GM12872 (cell line): ENCODE results near the gene RPL39L.
A peak's percentile ranks its signal among the peaks of the same experiment; 100 is the strongest.

Source experiments
- CTCF ChIP-seq: IDR thresholded peaks from 3 replicates; pipeline ENCODE4 v1.5.1; 2011; ENCODE audit warnings: low read depth, mild to moderate bottlenecking, low read length, moderate library complexity; ENCODE audit not compliant: insufficient read depth

The RPL39L gene

GRCh38 chr3:187181454-187182170 is 42.3 kb upstream of the RPL39L start:
- no peak for TF ChIP-seq CTCF

GRCh38 chr3:187172929-187173328 is 33.6 kb upstream of the RPL39L start:
- no peak for TF ChIP-seq CTCF

GRCh38 chr3:187169231-187169960 is 30.1 kb upstream of the RPL39L start:
- no peak for TF ChIP-seq CTCF

DNA sequence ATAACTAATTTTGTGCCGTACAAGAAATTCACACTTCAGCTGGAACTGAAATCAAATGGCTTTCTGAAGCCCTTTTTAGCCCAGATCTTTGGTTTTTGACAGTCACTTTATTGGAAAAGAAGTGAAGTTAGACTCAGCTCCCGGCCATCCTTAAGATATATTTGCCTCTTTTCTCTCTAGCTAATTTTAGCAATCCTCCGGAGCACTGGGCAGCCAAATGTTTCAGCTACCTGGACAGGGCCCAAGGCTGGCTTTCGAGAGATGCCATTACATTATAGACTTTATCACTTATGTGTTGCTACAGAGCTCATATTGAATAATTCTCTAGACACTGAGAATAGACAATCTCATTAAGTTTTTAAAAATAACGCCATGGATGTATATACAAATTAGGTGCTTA is 28.5 kb upstream of the RPL39L start:
- TF ChIP-seq CTCF = no peak

GRCh38 chr3:187166750-187167149 is 27.5 kb upstream of the RPL39L start:
- TF ChIP-seq CTCF = no peak

- peak; percentile 61 for TF ChIP-seq CTCF
Observed at GRCh38 chr3:187165144-187165543, 25.8 kb upstream of the RPL39L start.

- TF ChIP-seq CTCF = no peak
Observed at GRCh38 chr3:187162265-187162953, 23.1 kb upstream of the RPL39L start.
